ENCODE data around the gene HASPIN. TPM values are rescaled to one million over a fixed set of nuclear protein-coding genes. Genes with fewer than 3 reads are reported as not detected.
"Not testable (repeated sequence)": the region's sequence is repeated elsewhere in the genome, so short reads cannot be mapped to it uniquely, and the experiment has no call there.

Gene HASPIN
- total RNA-seq, 1 experiment from 2014 or later = 6.4 TPM

GRCh38 chr17:3704931-3705717, 18.6 kb upstream of the HASPIN start:
- H3K9me3 Mint-ChIP-seq (ENCODE audit: unreplicated experiment) = peaks cover 7% of the 10 kb centered on the region
- no peak for DNase-seq (ENCODE audit: unreplicated experiment)
- no TSS peak for BruUV-seq (replicated peaks)
- intact Hi-C loops (cut with micrococcal nuclease) = no loop called here
- no peak overlapping the region for H3K4me3 Mint-ChIP-seq (ENCODE audit: unreplicated experiment)
- CTCF ChIA-PET = no interaction called here
- POLR2A ChIA-PET = no interaction called here
- H3K27me3 Mint-ChIP-seq (ENCODE audit: insufficient read depth, unreplicated experiment) = no peaks in the 10 kb centered on the region
- H3K4me1 Mint-ChIP-seq (ENCODE audit: insufficient read depth, unreplicated experiment) = no peaks in the 10 kb centered on the region
- TF ChIP-seq, protein P1, sequence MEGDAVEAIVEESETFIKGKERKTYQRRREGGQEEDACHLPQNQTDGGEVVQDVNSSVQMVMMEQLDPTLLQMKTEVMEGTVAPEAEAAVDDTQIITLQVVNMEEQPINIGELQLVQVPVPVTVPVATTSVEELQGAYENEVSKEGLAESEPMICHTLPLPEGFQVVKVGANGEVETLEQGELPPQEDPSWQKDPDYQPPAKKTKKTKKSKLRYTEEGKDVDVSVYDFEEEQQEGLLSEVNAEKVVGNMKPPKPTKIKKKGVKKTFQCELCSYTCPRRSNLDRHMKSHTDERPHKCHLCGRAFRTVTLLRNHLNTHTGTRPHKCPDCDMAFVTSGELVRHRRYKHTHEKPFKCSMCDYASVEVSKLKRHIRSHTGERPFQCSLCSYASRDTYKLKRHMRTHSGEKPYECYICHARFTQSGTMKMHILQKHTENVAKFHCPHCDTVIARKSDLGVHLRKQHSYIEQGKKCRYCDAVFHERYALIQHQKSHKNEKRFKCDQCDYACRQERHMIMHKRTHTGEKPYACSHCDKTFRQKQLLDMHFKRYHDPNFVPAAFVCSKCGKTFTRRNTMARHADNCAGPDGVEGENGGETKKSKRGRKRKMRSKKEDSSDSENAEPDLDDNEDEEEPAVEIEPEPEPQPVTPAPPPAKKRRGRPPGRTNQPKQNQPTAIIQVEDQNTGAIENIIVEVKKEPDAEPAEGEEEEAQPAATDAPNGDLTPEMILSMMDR (IDR thresholded peaks at IDR 0.05; ENCODE audit: unreplicated experiment) = no peak
- no peak overlapping the region for H3K27ac Mint-ChIP-seq (ENCODE audit: low read depth, unreplicated experiment)
- H3K36me3 Mint-ChIP-seq (ENCODE audit: insufficient read depth, unreplicated experiment) = peaks cover 4% of the 10 kb centered on the region

DNA sequence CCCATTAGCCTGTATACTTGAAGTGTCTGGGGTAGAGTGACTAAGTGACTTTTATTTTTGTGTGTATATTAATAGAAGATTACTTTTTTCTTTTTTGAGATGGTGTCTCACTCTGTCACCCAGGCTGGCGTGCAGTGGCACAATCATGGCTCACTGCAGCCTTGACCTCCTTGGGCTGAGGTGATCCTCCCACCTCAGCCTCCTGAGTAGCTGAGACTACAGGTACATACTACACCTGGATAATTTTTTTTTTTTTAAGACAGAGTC, 18.1 kb upstream of the HASPIN start:
- H3K36me3 Mint-ChIP-seq (ENCODE audit: insufficient read depth, unreplicated experiment); H3K9me3 Mint-ChIP-seq (ENCODE audit: unreplicated experiment); POLR2A ChIA-PET; intact Hi-C loops (cut with micrococcal nuclease); H3K27me3 Mint-ChIP-seq (ENCODE audit: insufficient read depth, unreplicated experiment); CTCF ChIA-PET; BruUV-seq (replicated peaks); DNase-seq (ENCODE audit: unreplicated experiment); H3K4me3 Mint-ChIP-seq (ENCODE audit: unreplicated experiment); H3K4me1 Mint-ChIP-seq (ENCODE audit: insufficient read depth, unreplicated experiment); H3K27ac Mint-ChIP-seq (ENCODE audit: low read depth, unreplicated experiment): not testable (repeated sequence)

- no peaks in the 10 kb centered on the region for H3K9me3 Mint-ChIP-seq (ENCODE audit: unreplicated experiment)
- H3K4me3 Mint-ChIP-seq (ENCODE audit: unreplicated experiment) = no peak overlapping the region
- ChIA-PET CTCF (no interaction called here), POLR2A (interaction anchor here (0.6 kb wide), 2 partner anchors 704 to 1447 kb away, joined by 3 to 5 read pairs; no protein-coding TSS in a partner anchor)
- H3K36me3 Mint-ChIP-seq (ENCODE audit: insufficient read depth, unreplicated experiment) = peaks cover 10% of the 10 kb centered on the region
- no TSS peak for BruUV-seq (replicated peaks)
- intact Hi-C loops (cut with micrococcal nuclease) = no loop called here
- no peak overlapping the region for H3K27ac Mint-ChIP-seq (ENCODE audit: low read depth, unreplicated experiment)
- TF ChIP-seq, protein P1 (IDR thresholded peaks at IDR 0.05; ENCODE audit: unreplicated experiment) = no peak
- no peak for DNase-seq (ENCODE audit: unreplicated experiment)
- no peaks in the 10 kb centered on the region for H3K4me1 Mint-ChIP-seq (ENCODE audit: insufficient read depth, unreplicated experiment)
- H3K27me3 Mint-ChIP-seq (ENCODE audit: insufficient read depth, unreplicated experiment) = no peaks in the 10 kb centered on the region
These were observed 15.3 kb upstream of the HASPIN start for GRCh38 chr17:3708366-3708765.

GRCh38 chr17:3710951-3711383, 12.7 kb upstream of the HASPIN start:
- Mint-ChIP-seq H3K4me1 (ENCODE audit: insufficient read depth, unreplicated experiment) (no peaks in the 10 kb centered on the region), H3K27me3 (ENCODE audit: insufficient read depth, unreplicated experiment) (no peaks in the 10 kb centered on the region), H3K9me3 (ENCODE audit: unreplicated experiment) (no peaks in the 10 kb centered on the region), H3K36me3 (ENCODE audit: insufficient read depth, unreplicated experiment) (peaks cover 32% of the 10 kb centered on the region), H3K27ac (ENCODE audit: low read depth, unreplicated experiment) (no peak overlapping the region), H3K4me3 (ENCODE audit: unreplicated experiment) (no peak overlapping the region)
- POLR2A ChIA-PET = no interaction called here
- peak; percentile 57 for DNase-seq (ENCODE audit: unreplicated experiment)
- CTCF ChIA-PET = interaction anchor here (0.6 kb wide), 1 partner anchor 1348 kb away, joined by 3 read pairs; no protein-coding TSS in a partner anchor
- intact Hi-C loops (cut with micrococcal nuclease) = no loop called here
- TF ChIP-seq, protein P1 (IDR thresholded peaks at IDR 0.05; ENCODE audit: unreplicated experiment) = no peak
- no TSS peak for BruUV-seq (replicated peaks)
